Measurements from ENCODE around the gene FNDC3A.
"Not testable (repeated sequence)": the region's sequence is repeated elsewhere in the genome, so short reads cannot be mapped to it uniquely, and the experiment has no call there.

The FNDC3A gene

GRCh38 chr13:49134305-49134704 is 158.6 kb downstream of the FNDC3A start:
- TF ChIP-seq CTCF (conservative IDR thresholded peaks at IDR 0.05; ENCODE audit: low read depth, low read length): no peak
- H3K4me3 ChIP-seq (ENCODE audit: low read length): no peak overlapping the region
- no peak for DNase-seq (ENCODE audit: low read depth)

DNA sequence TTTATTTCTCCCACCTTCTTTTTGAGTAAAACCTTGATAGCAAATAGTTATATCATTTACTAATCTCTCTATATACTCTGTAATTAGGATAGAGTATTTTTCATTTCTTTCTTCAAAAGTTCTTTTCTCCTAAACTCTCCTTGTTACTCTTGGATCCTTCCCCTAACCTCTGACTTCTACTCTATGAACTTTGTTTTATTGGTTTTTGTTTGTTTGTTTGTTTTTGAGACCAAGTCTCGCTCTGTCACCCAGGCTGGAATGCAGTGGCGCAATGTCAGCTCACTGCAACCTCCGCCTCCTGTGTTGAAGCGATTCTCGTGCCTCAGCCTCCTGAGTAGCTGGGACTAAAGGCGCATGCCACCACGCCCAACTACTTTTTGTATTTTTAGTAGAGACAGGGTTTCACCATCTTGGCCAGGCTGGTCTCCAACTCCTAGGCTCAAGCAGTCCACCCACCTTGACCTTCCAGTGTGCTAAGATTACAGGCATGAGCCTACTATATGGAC is 161.5 kb downstream of the FNDC3A start:
- not testable (repeated sequence) for DNase-seq (ENCODE audit: low read depth)

GRCh38 chr13:49140910-49141611 is 165.3 kb downstream of the FNDC3A start:
- DNase-seq (ENCODE audit: low read depth): no peak
- no peak overlapping the region for H3K4me3 ChIP-seq (ENCODE audit: low read length)
- TF ChIP-seq CTCF (conservative IDR thresholded peaks at IDR 0.05; ENCODE audit: low read depth, low read length): no peak

More for the DNA sequence above, 161.5 kb downstream of the FNDC3A start:
- H3K4me3 ChIP-seq (ENCODE audit: low read length): not testable (repeated sequence)

DNA sequence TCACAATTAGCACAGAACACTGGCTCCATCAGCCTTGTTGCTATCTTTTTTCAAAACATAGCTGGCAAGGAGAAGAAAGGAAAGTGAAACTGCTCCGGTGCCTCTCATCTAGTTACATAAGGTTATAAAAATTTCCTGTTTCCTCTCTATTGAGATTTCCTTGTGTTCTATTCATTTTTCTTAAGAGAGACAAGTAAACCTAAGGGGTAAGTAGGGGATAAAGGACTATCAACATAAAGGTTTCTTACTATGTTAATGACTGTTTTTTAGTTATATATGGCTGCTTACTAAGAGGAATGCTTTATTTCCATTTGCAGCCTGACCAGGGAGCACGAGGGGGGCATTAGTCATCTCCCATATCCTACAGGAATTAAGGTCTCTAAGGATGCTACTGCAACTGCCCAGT is 171.2 kb downstream of the FNDC3A start:
- no peak overlapping the region for H3K4me3 ChIP-seq (ENCODE audit: low read length)
- no peak for TF ChIP-seq CTCF (conservative IDR thresholded peaks at IDR 0.05; ENCODE audit: low read depth, low read length)
- no peak for DNase-seq (ENCODE audit: low read depth)

GRCh38 chr13:49148405-49148804 is 172.7 kb downstream of the FNDC3A start:
- no peak for TF ChIP-seq CTCF (conservative IDR thresholded peaks at IDR 0.05; ENCODE audit: low read depth, low read length)
- no peak overlapping the region for H3K4me3 ChIP-seq (ENCODE audit: low read length)
- DNase-seq (ENCODE audit: low read depth): no peak

- DNase-seq (ENCODE audit: low read depth); H3K4me3 ChIP-seq (ENCODE audit: low read length): not testable (repeated sequence)
These were observed 182.4 kb downstream of the FNDC3A start for GRCh38 chr13:49157955-49158584.

DNA sequence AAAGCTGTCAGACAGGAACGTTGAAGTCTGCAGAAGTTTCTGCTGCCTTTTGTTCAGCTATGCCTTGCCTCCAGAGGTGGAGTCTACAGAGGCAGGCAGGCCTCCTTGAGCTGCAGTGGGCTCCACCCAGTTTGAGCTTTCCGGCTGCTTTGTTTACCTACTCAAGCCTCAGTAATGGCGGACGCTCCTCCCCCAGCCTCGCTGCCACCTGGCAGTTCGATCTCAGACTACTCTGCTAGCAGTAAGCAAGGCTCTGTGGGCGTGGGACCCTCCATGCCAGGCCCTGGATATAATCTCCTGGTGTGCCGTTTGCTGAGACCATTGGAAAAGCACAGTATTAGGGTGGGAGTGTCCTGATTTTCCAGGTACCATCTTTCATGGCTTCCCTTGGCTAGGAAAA is 187.4 kb downstream of the FNDC3A start:
- DNase-seq (ENCODE audit: low read depth); H3K4me3 ChIP-seq (ENCODE audit: low read length): not testable (repeated sequence)

- H3K4me3 ChIP-seq (ENCODE audit: low read length): no peak overlapping the region
- no peak for DNase-seq (ENCODE audit: low read depth)
- TF ChIP-seq CTCF (conservative IDR thresholded peaks at IDR 0.05; ENCODE audit: low read depth, low read length): no peak
These were observed 189.0 kb downstream of the FNDC3A start for GRCh38 chr13:49164712-49165111.

All from retinal pigment epithelial cell (primary cell).